ENCODE measurements around the gene KCNAB1.

The KCNAB1 gene

GRCh38 chr3:156576051-156576450 is 455.7 kb downstream of the KCNAB1 start:
- DNase-seq (ENCODE audit: low spot score) = no peak

- no peak for DNase-seq (ENCODE audit: low spot score)
These were observed 456.4 kb downstream of the KCNAB1 start for GRCh38 chr3:156576651-156577348.

- no peak for DNase-seq (ENCODE audit: low spot score)
These were observed 457.4 kb downstream of the KCNAB1 start for GRCh38 chr3:156577736-156578135.

- DNase-seq (ENCODE audit: low spot score) = no peak
These were observed 459.1 kb downstream of the KCNAB1 start for GRCh38 chr3:156579427-156579851.

GRCh38 chr3:156581033-156581432 is 460.7 kb downstream of the KCNAB1 start:
- DNase-seq (ENCODE audit: low spot score) = no peak

- no peak for DNase-seq (ENCODE audit: low spot score)
These were observed 461.6 kb downstream of the KCNAB1 start for GRCh38 chr3:156581954-156582353.

GRCh38 chr3:156582532-156583183 is 462.3 kb downstream of the KCNAB1 start:
- DNase-seq (ENCODE audit: low spot score) = no peak

GRCh38 chr3:156583469-156583868 is 463.1 kb downstream of the KCNAB1 start:
- no peak for DNase-seq (ENCODE audit: low spot score)

GRCh38 chr3:156586905-156587759 is 466.8 kb downstream of the KCNAB1 start:
- DNase-seq (ENCODE audit: low spot score) = no peak

- DNase-seq (ENCODE audit: low spot score) = no peak
These were observed 467.3 kb downstream of the KCNAB1 start for GRCh38 chr3:156587760-156588069.

Measured in D341Med (cell line).